KMS-11 (cell line): ENCODE results near the gene WDR38.

ENCODE experiments used
- H2AFZ ChIP-seq: fragments of 200-600 bp; sonication (generic); 2 replicates; pipeline ENCODE4 v1.6.1; 2016; ENCODE audit warnings: antibody characterized with exemption, mixed run types, low read depth
- H3K27ac ChIP-seq: fragments of 200-600 bp; sonication (generic); 2 replicates; pipeline ENCODE4 v1.6.1; 2016; ENCODE audit warnings: mild to moderate bottlenecking, mixed run types
- H3K27me3 ChIP-seq: fragments of 200-600 bp; sonication (generic); 2 replicates; pipeline ENCODE4 v1.6.1; 2017; ENCODE audit warnings: mild to moderate bottlenecking, low read depth, mixed run types, moderate library complexity; ENCODE audit not compliant: insufficient read depth
- H3K36me3 ChIP-seq: fragments of 200-600 bp; sonication (generic); 2 replicates; pipeline ENCODE4 v1.6.1; 2017; ENCODE audit warnings: mild to moderate bottlenecking, mixed run types; ENCODE audit not compliant: insufficient read depth
- H3K4me1 ChIP-seq: fragments of 200-600 bp; sonication (generic); 2 replicates; pipeline ENCODE4 v1.6.1; 2016; ENCODE audit warnings: mild to moderate bottlenecking, low read depth, mixed run types; ENCODE audit not compliant: poor library complexity, severe bottlenecking
- H3K4me2 ChIP-seq: fragments of 200-600 bp; sonication (generic); 2 replicates; pipeline ENCODE4 v1.7.0; 2016; ENCODE audit warnings: mild to moderate bottlenecking, mixed run types
- H3K4me3 ChIP-seq: fragments of 200-600 bp; sonication (generic); IDR thresholded peaks from 2 replicates; pipeline ENCODE4 v1.6.1; 2017; ENCODE audit warnings: low read depth, low read length, mixed read lengths; ENCODE audit not compliant: insufficient read depth
- H3K79me2 ChIP-seq: fragments of 200-600 bp; sonication (generic); 2 replicates; pipeline ENCODE4 v1.6.1; 2016; ENCODE audit warnings: low read depth, mixed run types; ENCODE audit not compliant: insufficient read depth
- H3K9ac ChIP-seq: fragments of 200-600 bp; sonication (generic); 2 replicates; pipeline ENCODE4 v1.6.1; 2016; ENCODE audit warnings: mild to moderate bottlenecking, mixed run types
- H4K20me1 ChIP-seq: fragments of 200-600 bp; sonication (generic); 2 replicates; pipeline ENCODE4 v1.6.1; 2016; ENCODE audit warnings: mild to moderate bottlenecking, mixed run types; ENCODE audit not compliant: insufficient read depth
- CTCF ChIP-seq: fragments of 200-600 bp; sonication (generic); conservative IDR thresholded peaks from 2 replicates; pipeline ENCODE4 v1.6.1; 2017; ENCODE audit warnings: low read depth, mild to moderate bottlenecking, antibody characterized with exemption, low read length, moderate library complexity, mixed read lengths

WDR38 gene

GRCh38 chr9:124818431-124819281 lies 34.6 kb upstream of the WDR38 start:
- TF ChIP-seq CTCF, result no peak
- H4K20me1 ChIP-seq, result no peaks in the 10 kb centered on the region
- H3K9ac ChIP-seq, result no peak overlapping the region
- no peaks in the 10 kb centered on the region for H3K4me1 ChIP-seq
- H3K79me2 ChIP-seq, result no peaks in the 10 kb centered on the region
- H2AFZ ChIP-seq, result no peak overlapping the region
- H3K36me3 ChIP-seq, result no peaks in the 10 kb centered on the region
- H3K27ac ChIP-seq, result no peak overlapping the region
- H3K4me3 ChIP-seq, result no peak overlapping the region
- H3K27me3 ChIP-seq, result no peaks in the 10 kb centered on the region
- H3K4me2 ChIP-seq, result no peak overlapping the region

GRCh38 chr9:124820698-124821623 lies 32.3 kb upstream of the WDR38 start:
- Histone ChIP-seq H4K20me1 (no peaks in the 10 kb centered on the region), H3K36me3 (no peaks in the 10 kb centered on the region), H3K27me3 (no peaks in the 10 kb centered on the region), H3K4me3 (no peak overlapping the region), H3K9ac (no peak overlapping the region), H3K27ac (no peak overlapping the region), H3K79me2 (no peaks in the 10 kb centered on the region), H2AFZ (no peak overlapping the region), H3K4me2 (no peak overlapping the region), H3K4me1 (no peaks in the 10 kb centered on the region)
- no peak for TF ChIP-seq CTCF

- Histone ChIP-seq H3K27me3 (no peaks in the 10 kb centered on the region), H2AFZ (no peak overlapping the region), H3K4me2 (no peak overlapping the region), H3K79me2 (no peaks in the 10 kb centered on the region), H3K9ac (no peak overlapping the region), H3K27ac (no peak overlapping the region), H4K20me1 (no peaks in the 10 kb centered on the region), H3K36me3 (no peaks in the 10 kb centered on the region), H3K4me3 (no peak overlapping the region), H3K4me1 (no peaks in the 10 kb centered on the region)
- TF ChIP-seq CTCF, result no peak
These were observed 24.5 kb upstream of the WDR38 start for GRCh38 chr9:124828489-124829333.

- no peak overlapping the region for H3K27ac ChIP-seq
- no peaks in the 10 kb centered on the region for H4K20me1 ChIP-seq
- no peak overlapping the region for H3K4me3 ChIP-seq
- no peaks in the 10 kb centered on the region for H3K36me3 ChIP-seq
- H3K4me2 ChIP-seq, result no peak overlapping the region
- no peaks in the 10 kb centered on the region for H3K4me1 ChIP-seq
- no peak overlapping the region for H2AFZ ChIP-seq
- TF ChIP-seq CTCF, result no peak
- H3K9ac ChIP-seq, result no peak overlapping the region
- no peaks in the 10 kb centered on the region for H3K79me2 ChIP-seq
- no peaks in the 10 kb centered on the region for H3K27me3 ChIP-seq
These were observed 24.0 kb upstream of the WDR38 start for GRCh38 chr9:124829334-124829669.
